Stimulated activated CD8-positive, alpha-beta memory T cell treated with anti-CD3 and anti-CD28 coated beads, Interleukin-7, amount 100 ng/mL, for 1 hour (primary cell): Measurements from ENCODE around the gene ITGB8.

Source experiments
- DNase-seq, 2 donors: peaks; one replicate each; pipeline ENCODE4 v3.0.0-alpha.2; 2020; ENCODE audit warnings: low read depth in 2 of 2

ITGB8 gene

GRCh38 chr7:20417675-20418382 is 87.1 kb downstream of the ITGB8 start:
- no peak for DNase-seq

GRCh38 chr7:20424500-20424899 is 93.8 kb downstream of the ITGB8 start:
- no peak for DNase-seq

GRCh38 chr7:20430664-20431063 is 100.0 kb downstream of the ITGB8 start:
- no peak for DNase-seq

- DNase-seq, result no peak
Measured at GRCh38 chr7:20431146-20431545, 100.4 kb downstream of the ITGB8 start.

- no peak for DNase-seq
Measured at GRCh38 chr7:20432071-20432470, 101.4 kb downstream of the ITGB8 start.

- DNase-seq, result no peak
Measured at GRCh38 chr7:20435305-20435704, 104.6 kb downstream of the ITGB8 start.

GRCh38 chr7:20438248-20438647 is 107.5 kb downstream of the ITGB8 start:
- no peak for DNase-seq

- DNase-seq, result no peak
Measured at GRCh38 chr7:20438694-20439376, 108.1 kb downstream of the ITGB8 start.

- no peak for DNase-seq
Measured at GRCh38 chr7:20439416-20440185, 108.9 kb downstream of the ITGB8 start.

- no peak for DNase-seq
Measured at GRCh38 chr7:20440472-20441105, 109.9 kb downstream of the ITGB8 start.

- no peak for DNase-seq
Measured at GRCh38 chr7:20441346-20441745, 110.6 kb downstream of the ITGB8 start.

- no peak for DNase-seq
Measured at GRCh38 chr7:20441991-20442441, 111.3 kb downstream of the ITGB8 start.

GRCh38 chr7:20442951-20443350 is 112.3 kb downstream of the ITGB8 start:
- no peak for DNase-seq

- DNase-seq, result no peak
Measured at GRCh38 chr7:20444030-20444800, 113.5 kb downstream of the ITGB8 start.

GRCh38 chr7:20447021-20447650 is 116.4 kb downstream of the ITGB8 start:
- DNase-seq, result no peak

- DNase-seq, result no peak
Measured at GRCh38 chr7:20449176-20449575, 118.5 kb downstream of the ITGB8 start.

- DNase-seq, result no peak
Measured at GRCh38 chr7:20450536-20450935, 119.8 kb downstream of the ITGB8 start.

- no peak for DNase-seq
Measured at GRCh38 chr7:20454202-20454601, 123.5 kb downstream of the ITGB8 start.

GRCh38 chr7:20456701-20457100 is 126.0 kb downstream of the ITGB8 start:
- no peak for DNase-seq

- no peak for DNase-seq
Measured at GRCh38 chr7:20458521-20458920, 127.8 kb downstream of the ITGB8 start.

- DNase-seq, result no peak
Measured at GRCh38 chr7:20459419-20459818, 128.7 kb downstream of the ITGB8 start.
